H9 (cell line): Measurements from ENCODE around the gene SUSD2. TPM values are rescaled to one million over a fixed set of nuclear protein-coding genes. Genes with fewer than 3 reads are reported as not detected.

ENCODE experiments used
- DNase-seq: peaks from one replicate; pipeline ENCODE4 v3.0.0-alpha.2; 2017
- H2AFZ ChIP-seq: one replicate; pipeline ENCODE4 v1.6.1; 2013; ENCODE audit warnings: mild to moderate bottlenecking, low read length, control low read depth, moderate library complexity
- H2AK5ac ChIP-seq: 2 replicates; pipeline ENCODE4 v1.6.1; 2013; ENCODE audit warnings: low read length, control low read depth, mixed read lengths; ENCODE audit not compliant: insufficient read length
- H2BK120ac ChIP-seq: one replicate; pipeline ENCODE4 v1.6.1; 2013; ENCODE audit warnings: low read depth, mild to moderate bottlenecking, low read length, control low read depth, inconsistent platforms; ENCODE audit not compliant: poor library complexity, severe bottlenecking
- H2BK12ac ChIP-seq: 2 replicates; pipeline ENCODE4 v1.6.1; 2013; ENCODE audit warnings: low read length, control low read depth, mixed read lengths, low read depth; ENCODE audit not compliant: insufficient read length
- H2BK15ac ChIP-seq: 2 replicates; pipeline ENCODE4 v1.6.1; 2013; ENCODE audit warnings: low read depth, low read length, control low read depth
- H2BK20ac ChIP-seq: one replicate; pipeline ENCODE4 v1.6.1; 2013; ENCODE audit warnings: low read depth, mild to moderate bottlenecking, low read length, control low read depth, inconsistent platforms; ENCODE audit not compliant: poor library complexity, severe bottlenecking
- H2BK5ac ChIP-seq: 2 replicates; pipeline ENCODE4 v1.6.1; 2013; ENCODE audit warnings: low read length, control low read depth, mixed read lengths; ENCODE audit not compliant: insufficient read length
- H3K14ac ChIP-seq: 2 replicates; pipeline ENCODE4 v1.6.1; 2013; ENCODE audit warnings: low read length, control low read depth; ENCODE audit not compliant: insufficient read depth
- H3K18ac ChIP-seq: 2 replicates; pipeline ENCODE4 v1.6.1; 2013; ENCODE audit warnings: low read depth, mild to moderate bottlenecking, mixed read lengths, low read length, control low read depth; ENCODE audit not compliant: insufficient read length
- H3K23ac ChIP-seq: 2 replicates; pipeline ENCODE4 v1.6.1; 2013; ENCODE audit warnings: low read length, control low read depth, mixed read lengths, low read depth; ENCODE audit not compliant: insufficient read length
- H3K23me2 ChIP-seq: 2 replicates; pipeline ENCODE4 v1.6.1; 2013; ENCODE audit warnings: low read depth, mild to moderate bottlenecking, mixed read lengths, low read length, control low read depth; ENCODE audit not compliant: insufficient read length, poor library complexity, severe bottlenecking
- H3K27ac ChIP-seq: 2 replicates; pipeline ENCODE4 v1.5.1; 2013; ENCODE audit warnings: low read length, control low read depth, mixed read lengths, low read depth; ENCODE audit not compliant: insufficient read length
- H3K27me3 ChIP-seq: 2 replicates; pipeline ENCODE4 v1.6.1; 2013; ENCODE audit warnings: low read length, control low read depth, inconsistent platforms; ENCODE audit not compliant: insufficient read depth
- H3K4ac ChIP-seq: 2 replicates; pipeline ENCODE4 v1.6.1; 2013; ENCODE audit warnings: low read depth, mild to moderate bottlenecking, control low read depth, inconsistent platforms, low read length, moderate library complexity
- H3K4me1 ChIP-seq: 2 replicates; pipeline ENCODE4 v1.6.1; 2013; ENCODE audit warnings: low read length, control low read depth, inconsistent platforms; ENCODE audit not compliant: insufficient read depth
- H3K4me2 ChIP-seq: 2 replicates; pipeline ENCODE4 v1.6.1; 2013; ENCODE audit warnings: low read length, control low read depth, mixed read lengths; ENCODE audit not compliant: insufficient read length, insufficient read depth
- H3K56ac ChIP-seq: 2 replicates; pipeline ENCODE4 v1.6.1; 2013; ENCODE audit warnings: low read depth, mild to moderate bottlenecking, mixed read lengths, low read length, control low read depth; ENCODE audit not compliant: insufficient read length
- H3K79me1 ChIP-seq: 2 replicates; pipeline ENCODE4 v1.6.1; 2013; ENCODE audit warnings: low read depth, mild to moderate bottlenecking, moderate library complexity, low read length, control low read depth, inconsistent platforms; ENCODE audit not compliant: insufficient read depth, poor library complexity, severe bottlenecking
- H3K79me2 ChIP-seq: 2 replicates; pipeline ENCODE4 v1.6.1; 2013; ENCODE audit warnings: low read length, control low read depth, inconsistent platforms; ENCODE audit not compliant: insufficient read depth
- H3K9ac ChIP-seq: 2 replicates; pipeline ENCODE4 v1.6.1; 2013; ENCODE audit warnings: low read length, control low read depth, mixed read lengths; ENCODE audit not compliant: insufficient read length; ENCODE audit errors: extremely low read depth
- H3K9me3 ChIP-seq: one replicate; pipeline ENCODE4 v1.6.1; 2013; ENCODE audit warnings: low read depth, low read length, inconsistent platforms; ENCODE audit not compliant: control insufficient read depth
- H3T11ph ChIP-seq: one replicate; pipeline ENCODE4 v1.6.1; 2013; ENCODE audit warnings: mild to moderate bottlenecking, low read length, control low read depth, inconsistent platforms
- H4K20me1 ChIP-seq: one replicate; pipeline ENCODE4 v1.6.1; 2013; ENCODE audit not compliant: control insufficient read depth, insufficient read length, insufficient read depth
- H4K5ac ChIP-seq: 2 replicates; pipeline ENCODE4 v1.6.1; 2013; ENCODE audit warnings: low read depth, mild to moderate bottlenecking, mixed read lengths, low read length, control low read depth; ENCODE audit not compliant: insufficient read length
- H4K8ac ChIP-seq: replicated peaks from 2 replicates; pipeline ENCODE4 v1.6.1; 2013; ENCODE audit warnings: low read length, control low read depth, mixed read lengths, low read depth; ENCODE audit not compliant: insufficient read length
- H4K91ac ChIP-seq: 2 replicates; pipeline ENCODE4 v1.6.1; 2013; ENCODE audit warnings: low read depth, mild to moderate bottlenecking, moderate library complexity, mixed read lengths, low read length, control low read depth; ENCODE audit not compliant: insufficient read length
- H3K27ac Mint-ChIP-seq, 3 experiments: 2 replicates in 2 of 3; 3 replicates in 1 of 3; pipeline ENCODE4 v1.8.0; 2020 to 2021; ENCODE audit warnings: mixed read lengths in 3 of 3, mild to moderate bottlenecking in 1 of 3, moderate library complexity in 1 of 3
- H3K27me3 Mint-ChIP-seq: 2 replicates; pipeline ENCODE4 v1.8.0; 2021; ENCODE audit warnings: low read depth, mild to moderate bottlenecking, moderate library complexity, mixed read lengths
- H3K36me3 Mint-ChIP-seq, 3 experiments: 2 replicates in 2 of 3; 3 replicates in 1 of 3; pipeline ENCODE4 v1.8.0; 2020 to 2021; ENCODE audit warnings: low read depth in 3 of 3, mixed read lengths in 3 of 3; ENCODE audit not compliant: insufficient read depth in 1 of 3
- H3K4me1 Mint-ChIP-seq, 2 experiments: 2 replicates each; pipeline ENCODE4 v1.8.0; 2020; ENCODE audit warnings: mixed read lengths in 2 of 2
- H3K4me3 Mint-ChIP-seq, 2 experiments: 2 replicates in 1 of 2; 3 replicates in 1 of 2; pipeline ENCODE4 v1.8.0; 2020 to 2021; ENCODE audit warnings: mild to moderate bottlenecking in 2 of 2, mixed read lengths in 2 of 2, moderate library complexity in 1 of 2
- H3K9me3 Mint-ChIP-seq, 2 experiments: 2 replicates in 1 of 2; 3 replicates in 1 of 2; pipeline ENCODE4 v1.8.0; 2020; ENCODE audit warnings: mild to moderate bottlenecking in 2 of 2, mixed read lengths in 2 of 2, moderate library complexity in 1 of 2
- CTCF ChIP-seq: fragments of 200-600 bp; sonication (generic); conservative IDR thresholded peaks from 3 replicates; pipeline ENCODE4 v1.8.0; 2021; ENCODE audit warnings: antibody characterized with exemption, mild to moderate bottlenecking
- WGBS: extraction: QIAGEN DNeasy Blood & Tissue Kit; methylation state at CpG from one replicate; pipeline ENCODE4 v1.1.7; 2013; ENCODE audit warnings: missing lambda C conversion rate, low lambda C conversion rate, mixed read lengths; ENCODE audit not compliant: insufficient read length; ENCODE audit errors: extremely low coverage; 5-methylcytosine and 5-hydroxymethylcytosine counted together
- total RNA-seq: library from RNA; stranded (reverse); gene quantifications from 2 replicates; pipeline ENCODE4 v1.2.1, GENCODE V29; 2021

Gene SUSD2
- total RNA-seq, 1 experiment from 2014 or later = 4.2 TPM

- Histone ChIP-seq H3K23ac (no peak overlapping the region), H4K20me1 (no peaks in the 10 kb centered on the region), H3K23me2 (no peaks in the 10 kb centered on the region), H3K4me2 (no peak overlapping the region), H3K9ac (no peak overlapping the region), H3K9me3 (no peaks in the 10 kb centered on the region), H3K79me1 (no peaks in the 10 kb centered on the region), H2BK12ac (no peak overlapping the region), H2BK20ac (no peak overlapping the region), H4K5ac (no peak overlapping the region), H4K91ac (no peak overlapping the region), H3K14ac (no peak overlapping the region), H4K8ac (no peak overlapping the region), H3K18ac (no peak overlapping the region), H3K56ac (no peak overlapping the region), H3K27ac (no peak overlapping the region), H3T11ph (no peak overlapping the region), H2AFZ (no peak overlapping the region), H2BK15ac (no peak overlapping the region), H3K79me2 (no peaks in the 10 kb centered on the region), H2BK5ac (no peak overlapping the region), H3K4ac (no peak overlapping the region), H2AK5ac (no peak overlapping the region), H3K4me1 (no peaks in the 10 kb centered on the region), H2BK120ac (no peak overlapping the region), H3K27me3 (no peaks in the 10 kb centered on the region)
- Mint-ChIP-seq H3K36me3 (no peaks in the 10 kb centered on the region), H3K4me1 (peaks cover 6 to 7% of the 10 kb centered on the region in 2 experiments), H3K27me3 (peaks cover 8% of the 10 kb centered on the region), H3K9me3 (no peaks in the 10 kb centered on the region; a peak in 1 of 5 replicates), H3K27ac (no peak overlapping the region; a peak in 1 of 7 replicates), H3K4me3 (no peak overlapping the region)
- DNase-seq = no peak
- WGBS = no CpG with 5 or more reads among the region's 3 CpGs
- TF ChIP-seq CTCF = no peak
Observed at GRCh38 chr22:24217384-24217783, 36.1 kb downstream of the SUSD2 start.
